ENCODE data around the gene TMCC3.
"Not testable (repeated sequence)": the region's sequence is repeated elsewhere in the genome, so short reads cannot be mapped to it uniquely, and the experiment has no call there.

TMCC3 gene

GRCh38 chr12:94634717-94635116 lies 15.6 kb downstream of the TMCC3 start:
- DNase-seq (ENCODE audit: low read depth), result no peak

GRCh38 chr12:94633401-94633800 lies 17.0 kb downstream of the TMCC3 start:
- DNase-seq (ENCODE audit: low read depth), result no peak

DNA sequence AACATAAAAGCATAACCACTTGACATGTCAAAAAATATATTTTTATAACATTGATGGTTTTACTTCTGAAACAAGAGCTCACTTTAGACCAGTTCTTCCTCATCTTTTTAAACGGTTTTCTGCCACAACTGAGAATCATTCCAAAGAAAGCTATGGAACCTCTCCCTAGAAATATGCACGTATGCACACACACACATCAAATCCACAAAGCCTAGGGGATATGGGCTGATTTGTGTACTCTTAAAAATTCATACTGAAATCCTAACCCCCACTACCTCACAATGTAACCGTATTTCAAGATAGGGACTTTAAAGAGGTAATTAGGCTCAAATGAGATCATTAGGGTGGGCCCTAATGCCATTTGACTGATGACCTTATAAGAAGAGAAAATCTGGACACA lies 19.3 kb downstream of the TMCC3 start:
- no peak for DNase-seq (ENCODE audit: low read depth)

DNA sequence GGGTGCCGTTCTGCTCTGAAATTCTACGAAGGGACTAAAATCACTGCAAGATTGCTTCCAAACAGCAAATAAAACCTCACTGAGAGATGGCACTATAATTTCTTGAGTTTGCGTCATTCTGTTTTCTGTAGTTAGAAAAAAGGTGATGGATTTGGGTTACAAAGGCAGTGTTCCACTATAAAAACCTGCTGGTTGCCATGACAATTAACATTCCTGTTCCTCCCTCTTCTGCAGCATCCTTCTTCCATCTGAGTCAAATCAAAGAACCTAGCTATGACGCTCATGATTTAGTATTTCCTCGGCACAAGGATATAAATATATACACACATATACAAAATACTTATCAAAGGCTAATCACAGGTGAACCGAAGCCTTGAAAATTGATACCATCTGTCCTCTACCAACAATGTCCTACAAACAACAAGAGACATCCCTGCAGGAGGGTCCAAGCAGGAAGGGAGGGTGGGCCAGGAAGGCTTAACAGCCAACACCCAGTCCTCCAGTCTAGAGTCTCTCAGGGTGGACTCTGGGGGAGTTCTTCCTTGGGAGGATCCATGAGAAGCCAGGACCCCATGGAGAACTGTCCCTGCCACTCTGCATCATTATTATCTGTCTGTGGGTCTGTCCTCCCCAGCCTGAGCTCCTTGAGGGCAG lies 21.4 kb downstream of the TMCC3 start:
- no peak for DNase-seq (ENCODE audit: low read depth)

GRCh38 chr12:94628369-94628768 lies 22.0 kb downstream of the TMCC3 start:
- no peak for DNase-seq (ENCODE audit: low read depth)

- DNase-seq (ENCODE audit: low read depth), result no peak
Measured at GRCh38 chr12:94625531-94625930, 24.8 kb downstream of the TMCC3 start.

DNA sequence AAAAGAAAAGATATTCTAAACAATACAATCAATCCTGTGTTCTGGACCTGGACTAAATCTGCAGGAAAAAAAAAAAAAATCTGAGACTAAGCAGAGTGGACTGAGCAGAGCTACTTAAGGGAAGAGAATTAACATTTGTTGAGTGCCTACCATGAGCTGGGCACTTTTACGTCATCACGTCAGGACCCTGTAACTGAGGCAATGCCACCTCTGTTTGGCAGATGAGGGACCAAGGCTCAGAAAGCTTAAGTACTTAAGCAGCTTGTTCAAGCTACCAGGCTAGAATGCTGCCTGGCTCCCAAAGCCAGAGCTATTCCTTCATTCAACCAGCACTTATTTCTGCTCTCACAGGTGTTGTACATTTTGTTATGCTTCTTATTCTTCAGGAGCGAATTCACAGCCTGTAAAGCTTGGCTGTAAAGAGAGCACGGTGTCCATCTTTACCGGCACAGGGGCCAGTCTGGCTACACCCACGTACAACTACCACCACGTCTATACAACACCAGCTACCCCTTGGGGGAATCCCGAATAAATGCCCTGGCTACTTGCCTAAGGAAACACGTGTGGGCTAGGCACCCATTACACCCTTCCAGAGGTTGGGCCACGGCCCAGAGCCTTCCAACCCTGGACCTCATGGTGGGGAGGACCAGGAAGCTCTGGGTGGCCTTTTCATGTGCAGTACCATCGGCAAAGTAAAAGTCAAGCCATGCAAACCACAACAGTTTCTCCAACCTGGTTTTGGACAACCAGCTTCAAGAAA lies 27.0 kb downstream of the TMCC3 start:
- no peak for DNase-seq (ENCODE audit: low read depth)

- DNase-seq (ENCODE audit: low read depth), result peak; percentile 70
Measured at GRCh38 chr12:94622475-94622874, 27.9 kb downstream of the TMCC3 start.

DNA sequence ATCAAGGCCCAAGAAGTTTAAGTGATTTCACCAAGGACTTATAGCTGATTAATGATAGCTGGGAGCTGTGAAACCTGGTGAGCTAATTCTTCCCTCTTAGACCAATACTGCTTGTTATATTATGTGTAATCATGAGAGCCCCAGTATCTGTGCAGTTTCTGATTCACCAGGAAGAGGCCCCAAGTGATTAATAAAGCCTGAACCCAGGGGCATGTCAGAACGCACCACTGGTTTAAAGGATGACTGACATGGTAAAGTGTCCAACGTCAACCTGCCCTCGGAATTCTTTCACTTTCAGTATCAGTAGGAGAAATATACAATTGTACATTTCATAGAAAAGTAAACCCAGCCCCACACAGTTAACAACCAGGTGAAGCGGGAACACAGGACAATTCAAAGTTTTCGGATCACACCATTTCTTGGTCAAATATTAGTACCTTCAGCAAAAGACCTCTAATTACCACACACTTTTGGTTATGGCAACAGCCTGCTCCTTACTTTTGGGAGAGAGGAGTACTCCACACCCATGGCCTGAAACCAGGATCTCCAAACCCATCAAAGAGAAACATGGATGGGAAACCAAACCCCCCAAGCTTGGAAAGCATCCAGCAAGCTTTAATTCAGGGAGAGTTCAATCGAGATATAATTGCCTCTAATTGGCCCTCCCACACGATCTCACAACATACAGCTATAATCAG lies 28.5 kb downstream of the TMCC3 start:
- peak; percentile 90 for DNase-seq (ENCODE audit: low read depth)

- DNase-seq (ENCODE audit: low read depth), result no peak
Measured at GRCh38 chr12:94620621-94621020, 29.7 kb downstream of the TMCC3 start.

- DNase-seq (ENCODE audit: low read depth), result peak; percentile 94
Measured at GRCh38 chr12:94618995-94619695, 31.2 kb downstream of the TMCC3 start.

- DNase-seq (ENCODE audit: low read depth), result no peak
Measured at GRCh38 chr12:94617101-94617500, 33.3 kb downstream of the TMCC3 start.

DNA sequence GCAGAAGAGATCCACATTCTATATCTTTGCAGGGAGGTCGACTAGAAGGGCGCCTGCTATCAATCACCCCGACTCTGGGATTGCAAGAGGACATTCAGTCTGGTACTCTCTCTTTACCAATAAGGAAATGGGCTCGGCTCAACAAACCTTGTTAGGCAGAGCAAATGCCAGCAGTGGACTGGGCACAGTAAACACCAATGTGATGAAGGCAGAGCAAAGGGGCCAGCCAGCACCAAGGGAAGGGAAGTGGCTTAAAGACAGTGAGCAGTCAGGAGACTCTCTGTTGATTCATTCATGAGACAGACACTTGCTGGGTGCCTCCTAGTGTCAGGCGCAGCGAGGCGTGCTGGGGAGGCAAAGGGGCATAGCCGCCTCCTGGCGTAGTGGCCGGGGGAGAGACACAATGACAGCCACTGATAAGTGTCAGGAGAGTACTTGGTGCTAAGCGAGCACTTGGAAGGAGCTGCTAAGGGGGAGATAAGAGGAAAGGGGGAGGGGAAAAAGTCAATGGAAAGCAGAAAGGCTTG lies 34.1 kb downstream of the TMCC3 start:
- DNase-seq (ENCODE audit: low read depth), result peak; percentile 24

DNA sequence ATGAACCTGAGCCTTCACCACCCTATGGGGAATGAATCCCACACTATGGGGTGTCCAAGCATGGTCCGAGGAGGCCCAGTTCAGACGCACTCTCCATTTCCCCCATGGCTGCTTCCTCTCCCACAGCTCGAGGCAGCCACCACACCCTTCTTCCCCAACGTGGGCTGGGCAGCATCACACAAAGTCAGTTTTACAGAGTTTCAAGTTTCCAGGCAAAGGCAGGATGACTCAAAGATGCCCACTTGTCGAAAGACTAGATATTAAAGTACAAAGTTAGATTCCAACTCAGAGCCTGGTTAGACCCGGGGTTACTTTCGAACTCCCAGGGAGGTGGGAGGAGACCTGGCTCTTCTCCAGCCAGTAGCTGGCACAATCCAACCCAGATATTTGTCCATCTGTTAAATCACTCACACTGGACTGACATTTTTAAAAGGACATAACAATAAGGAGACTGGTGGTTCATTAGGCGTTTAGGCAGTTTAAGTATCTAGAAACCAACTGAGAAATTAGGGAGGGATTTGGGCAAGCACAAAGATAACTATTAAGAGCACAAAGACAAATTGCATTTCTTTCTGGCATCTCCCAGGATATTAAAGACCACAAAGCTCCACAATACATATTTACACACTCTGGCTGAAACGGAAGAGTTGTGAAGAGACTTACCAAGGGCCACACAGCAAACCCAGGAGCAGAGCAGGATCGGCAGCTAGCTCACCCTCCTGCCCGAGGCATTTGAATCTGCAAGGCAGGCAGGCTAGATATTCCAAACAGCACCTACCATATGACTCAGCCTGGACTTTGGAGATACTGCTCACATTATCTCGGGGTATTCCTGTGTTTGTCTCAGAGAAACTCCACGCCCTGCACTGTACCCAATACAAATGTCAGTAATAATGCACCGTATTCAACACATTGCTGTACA lies 34.8 kb downstream of the TMCC3 start:
- peak; percentile 70 for DNase-seq (ENCODE audit: low read depth)

DNA sequence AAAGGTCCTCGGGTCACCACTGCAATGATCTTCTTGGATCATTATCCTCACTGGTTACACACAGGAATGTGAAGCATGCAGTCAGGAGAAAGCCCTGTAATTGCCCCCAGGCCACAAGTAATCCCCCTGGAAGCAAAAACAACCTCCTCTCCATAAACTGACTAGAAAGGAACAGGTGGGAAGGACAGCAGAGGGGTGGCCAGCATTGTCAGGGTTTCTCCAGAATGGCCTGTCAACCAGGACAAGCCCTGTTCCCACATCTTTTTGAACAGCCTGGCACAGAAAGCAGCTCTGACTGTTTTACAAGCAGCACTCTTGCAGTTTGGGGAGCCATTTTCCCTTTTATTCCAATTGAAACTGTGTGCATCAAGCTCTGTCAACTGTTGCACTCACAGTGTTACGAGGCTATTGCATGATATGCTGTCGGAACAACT lies 36.1 kb downstream of the TMCC3 start:
- peak; percentile 45 for DNase-seq (ENCODE audit: low read depth)

DNA sequence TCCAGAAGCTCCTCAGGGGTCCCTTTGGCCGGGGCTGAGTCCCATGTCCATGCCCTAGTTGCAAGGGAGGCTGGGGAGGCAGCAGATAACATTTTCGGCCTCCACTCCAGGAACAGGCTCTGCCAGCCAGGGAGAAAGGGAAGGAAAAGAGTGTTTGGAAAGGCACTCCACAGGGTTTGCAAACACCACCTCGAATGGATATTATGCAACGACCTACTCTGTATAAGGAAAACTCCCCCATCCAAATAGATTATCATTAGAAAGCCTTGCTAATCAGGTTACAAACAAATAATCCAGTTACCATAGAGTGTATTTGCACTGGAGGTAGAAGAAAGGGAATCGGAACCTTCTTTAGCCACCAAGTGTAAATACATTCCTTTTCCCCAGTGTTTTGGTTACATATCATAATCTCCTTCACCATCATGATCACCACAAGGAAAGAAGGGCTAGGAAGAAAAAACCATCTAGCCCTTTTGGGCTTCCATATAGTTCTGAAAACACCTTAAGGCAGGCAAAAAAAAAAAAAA lies 40.4 kb downstream of the TMCC3 start:
- DNase-seq (ENCODE audit: low read depth), result no peak

DNA sequence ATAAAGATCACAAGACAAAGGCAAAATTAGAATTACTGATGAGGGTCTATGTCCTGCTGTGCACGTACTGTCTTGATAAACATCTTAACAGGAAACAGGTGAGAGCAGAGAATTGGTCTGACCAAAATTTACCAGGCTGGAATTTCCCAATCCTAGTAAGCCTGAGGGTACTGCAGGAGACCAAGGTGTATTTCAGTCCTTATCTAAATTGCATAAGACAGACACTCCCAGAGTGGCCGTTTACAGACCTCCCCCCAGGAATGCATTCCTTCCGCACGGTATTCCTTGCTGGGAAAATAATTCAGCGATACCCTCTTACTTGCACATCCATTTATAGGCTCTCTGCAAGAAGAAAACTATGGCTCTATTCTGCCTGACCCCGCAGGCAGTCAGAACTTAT lies 43.5 kb downstream of the TMCC3 start:
- DNase-seq (ENCODE audit: low read depth), result not testable (repeated sequence)

GRCh38 chr12:94604366-94604698 lies 46.0 kb downstream of the TMCC3 start:
- no peak for DNase-seq (ENCODE audit: low read depth)

DNA sequence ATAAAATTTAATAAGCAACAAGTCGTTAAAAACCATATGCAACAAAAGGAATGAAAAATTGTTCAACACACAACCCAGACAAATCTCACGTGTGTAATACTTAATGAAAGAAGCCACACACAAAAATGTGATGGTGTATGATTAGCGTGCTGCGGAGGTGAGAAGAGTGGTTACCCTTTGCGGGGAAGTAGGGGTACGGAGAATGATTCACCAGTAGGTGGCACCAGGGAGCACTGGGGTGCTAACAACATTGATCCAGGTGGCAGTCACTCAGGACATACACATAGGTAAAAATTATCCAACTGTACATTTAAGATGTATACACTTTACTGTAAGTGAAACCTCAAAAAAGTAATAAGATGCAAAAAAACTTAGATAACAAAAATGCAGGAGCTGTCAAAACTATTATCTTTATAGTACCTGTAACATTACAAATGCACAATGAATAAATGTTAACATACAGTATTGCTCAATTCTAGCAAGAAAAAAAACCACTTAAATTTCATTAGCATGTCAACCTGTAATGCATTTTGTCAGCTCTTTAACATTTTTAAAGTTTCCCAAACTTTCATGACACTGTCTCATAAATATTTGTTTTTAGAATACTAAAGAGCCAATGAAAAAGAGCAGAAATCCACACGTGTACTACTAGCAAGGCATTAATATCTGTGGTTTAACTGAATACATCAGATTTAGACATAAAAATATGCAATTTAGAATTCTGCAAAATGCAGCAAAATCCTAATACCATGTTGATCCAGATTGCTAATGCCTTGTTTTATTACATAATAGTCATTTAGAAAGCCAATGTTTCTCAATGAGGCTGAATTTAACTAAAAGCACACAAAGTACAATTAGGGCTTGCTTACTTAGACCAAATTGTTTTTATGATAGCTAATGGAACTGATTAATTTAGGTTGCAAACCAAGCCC lies 46.7 kb downstream of the TMCC3 start:
- no peak for DNase-seq (ENCODE audit: low read depth)

DNA sequence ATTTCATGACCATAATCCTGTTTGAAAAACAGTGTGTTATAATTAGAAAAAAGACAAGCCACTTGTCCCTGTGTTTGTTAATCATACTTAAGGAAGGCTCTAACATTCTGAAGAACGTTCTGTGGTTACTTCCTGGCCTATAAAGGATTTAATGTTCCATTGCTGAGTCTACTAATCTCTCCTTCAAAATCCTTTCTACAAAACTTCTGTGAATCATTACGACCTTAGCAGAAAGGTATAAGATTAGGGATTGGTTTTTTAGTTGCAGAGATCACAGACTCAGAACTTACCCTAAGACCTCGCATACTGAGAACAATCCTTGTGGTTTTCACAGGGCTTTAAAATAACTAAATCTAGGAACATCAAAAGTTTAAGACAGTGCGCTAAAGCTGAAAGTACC lies 48.3 kb downstream of the TMCC3 start:
- peak; percentile 87 for DNase-seq (ENCODE audit: low read depth)
